Natural killer cell (primary cell): ENCODE results near the gene TMEM128. TPM values are rescaled to one million over a fixed set of nuclear protein-coding genes. Genes with fewer than 3 reads are reported as not detected.
"Not testable (repeated sequence)": the region's sequence is repeated elsewhere in the genome, so short reads cannot be mapped to it uniquely, and the experiment has no call there.

Source experiments
- ATAC-seq, 3 donors: fragments of 150-1000 bp in 2 of 3; fragments of 200-7000 bp in 1 of 3; cut with Tn5 transposase; 1 replicate in 1 of 3; 2 replicates in 2 of 3; pipeline ENCODE4 v1.10.0; 2021; ENCODE audit warnings: mild to moderate bottlenecking in 2 of 3, moderate library complexity in 2 of 3
- DNase-seq, 2 donors: peaks; one replicate each; pipeline versions ENCODE4 v3.0.0 to v3.0.0-alpha.2; 2013 to 2021; ENCODE audit warnings: mixed read lengths in 1 of 2
- H3K27ac ChIP-seq: one replicate; pipeline ENCODE4 v1.5.1; 2013; ENCODE audit warnings: mild to moderate bottlenecking, low read length
- H3K27me3 ChIP-seq: one replicate; pipeline ENCODE4 v1.6.1; 2013; ENCODE audit warnings: low read length; ENCODE audit not compliant: control insufficient read depth, insufficient read depth
- H3K36me3 ChIP-seq: one replicate; pipeline ENCODE4 v1.6.1; 2013; ENCODE audit warnings: low read length; ENCODE audit not compliant: control insufficient read depth, insufficient read depth
- H3K4me1 ChIP-seq: one replicate; pipeline ENCODE4 v1.6.1; 2013; ENCODE audit warnings: low read length; ENCODE audit not compliant: control insufficient read depth, insufficient read depth
- H3K4me3 ChIP-seq: one replicate; pipeline ENCODE4 v1.5.1; 2013; ENCODE audit warnings: low read length
- H3K9me3 ChIP-seq: one replicate; pipeline ENCODE4 v1.6.1; 2013; ENCODE audit warnings: low read length; ENCODE audit not compliant: control insufficient read depth, insufficient read depth
- H3K27ac Mint-ChIP-seq, 2 donors: one replicate each; pipeline ENCODE4 v1.8.0; 2022; ENCODE audit warnings: mild to moderate bottlenecking in 2 of 2, mixed read lengths in 2 of 2, moderate library complexity in 1 of 2
- H3K27me3 Mint-ChIP-seq, 2 donors: one replicate each; pipeline ENCODE4 v1.8.0; 2022; ENCODE audit warnings: low read depth in 2 of 2, mixed read lengths in 2 of 2
- H3K36me3 Mint-ChIP-seq: one replicate; pipeline ENCODE4 v1.8.0; 2022; ENCODE audit warnings: mixed read lengths
- H3K4me1 Mint-ChIP-seq, 2 donors: one replicate each; pipeline ENCODE4 v1.8.0; 2022; ENCODE audit warnings: mixed read lengths in 2 of 2
- H3K4me3 Mint-ChIP-seq: one replicate; pipeline ENCODE4 v1.8.0; 2022; ENCODE audit warnings: mild to moderate bottlenecking, moderate library complexity, mixed read lengths
- H3K9me3 Mint-ChIP-seq, 2 donors: one replicate each; pipeline ENCODE4 v1.8.0; 2022; ENCODE audit warnings: mixed read lengths in 2 of 2
- WGBS: methylation state at CpG from one replicate; pipeline ENCODE4 v1.1.7; 2013; ENCODE audit warnings: missing lambda C conversion rate; ENCODE audit not compliant: insufficient coverage; 5-methylcytosine and 5-hydroxymethylcytosine counted together
- intact Hi-C: fragments of 100-400 bp; cut with micrococcal nuclease; formaldehyde crosslinking; loops from one replicate; pipeline ENCODE4 v1.14.2; 2022
- total RNA-seq, 4 donors: library from RNA; stranded (reverse); fragments of 120-200 nt in 1 of 4; gene quantifications; one replicate each; pipeline versions ENCODE4 v1.2.3 to v1.2.4, GENCODE V29; 2013 to 2022
- TF ChIP-seq, protein P1 (sequence below): fragments of 200-600 bp; IDR thresholded peaks from one replicate; pipeline ENCODE4 v1.8.0; 2022; ENCODE audit warnings: antibody characterized with exemption

TMEM128 gene
- total RNA-seq, 3 donors from 2014 or later (not counting 1 experiment from before 2014, with no cell fraction given): 9.3 to 12.2 (median 11.4) TPM

DNA sequence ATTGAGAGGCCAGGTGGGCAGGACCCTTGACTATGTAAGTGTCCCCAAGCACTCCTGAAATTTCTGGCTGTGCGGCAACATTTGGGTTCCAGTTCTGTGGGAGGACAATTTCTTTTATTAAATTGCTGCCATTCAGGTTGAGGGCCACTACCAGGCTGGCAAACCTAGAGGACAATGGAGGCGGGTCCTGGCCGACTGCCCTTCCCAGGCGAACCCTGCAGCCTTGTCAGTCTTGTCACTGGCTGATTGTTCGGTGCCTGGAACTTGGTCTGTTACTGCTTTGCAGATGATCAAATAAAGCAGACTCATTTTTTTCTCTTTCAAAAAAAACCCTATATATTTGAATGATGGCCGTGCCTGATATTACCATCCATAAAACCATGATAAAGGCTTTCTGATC lies 6.6 kb upstream of the TMEM128 start:
- Mint-ChIP-seq H3K4me1 (no peaks in the 10 kb centered on the region), H3K27ac (no peak overlapping the region), H3K27me3 (peaks cover 0 to 3% of the 10 kb centered on the region in 2 donors), H3K4me3 (no peak overlapping the region), H3K36me3 (no peaks in the 10 kb centered on the region), H3K9me3 (no peaks in the 10 kb centered on the region)
- intact Hi-C loops: no loop called here
- no peak for DNase-seq
- ATAC-seq: no peak
- no peaks in the 10 kb centered on the region for H3K27me3 ChIP-seq
- TF ChIP-seq, protein P1, sequence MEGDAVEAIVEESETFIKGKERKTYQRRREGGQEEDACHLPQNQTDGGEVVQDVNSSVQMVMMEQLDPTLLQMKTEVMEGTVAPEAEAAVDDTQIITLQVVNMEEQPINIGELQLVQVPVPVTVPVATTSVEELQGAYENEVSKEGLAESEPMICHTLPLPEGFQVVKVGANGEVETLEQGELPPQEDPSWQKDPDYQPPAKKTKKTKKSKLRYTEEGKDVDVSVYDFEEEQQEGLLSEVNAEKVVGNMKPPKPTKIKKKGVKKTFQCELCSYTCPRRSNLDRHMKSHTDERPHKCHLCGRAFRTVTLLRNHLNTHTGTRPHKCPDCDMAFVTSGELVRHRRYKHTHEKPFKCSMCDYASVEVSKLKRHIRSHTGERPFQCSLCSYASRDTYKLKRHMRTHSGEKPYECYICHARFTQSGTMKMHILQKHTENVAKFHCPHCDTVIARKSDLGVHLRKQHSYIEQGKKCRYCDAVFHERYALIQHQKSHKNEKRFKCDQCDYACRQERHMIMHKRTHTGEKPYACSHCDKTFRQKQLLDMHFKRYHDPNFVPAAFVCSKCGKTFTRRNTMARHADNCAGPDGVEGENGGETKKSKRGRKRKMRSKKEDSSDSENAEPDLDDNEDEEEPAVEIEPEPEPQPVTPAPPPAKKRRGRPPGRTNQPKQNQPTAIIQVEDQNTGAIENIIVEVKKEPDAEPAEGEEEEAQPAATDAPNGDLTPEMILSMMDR: no peak
- H3K9me3 ChIP-seq: no peaks in the 10 kb centered on the region
- WGBS: 84% methylated on average over 6 of the region's 6 CpGs
- no peaks in the 10 kb centered on the region for H3K4me1 ChIP-seq
- H3K27ac ChIP-seq: no peak overlapping the region
- H3K36me3 ChIP-seq: no peaks in the 10 kb centered on the region
- no peak overlapping the region for H3K4me3 ChIP-seq

DNA sequence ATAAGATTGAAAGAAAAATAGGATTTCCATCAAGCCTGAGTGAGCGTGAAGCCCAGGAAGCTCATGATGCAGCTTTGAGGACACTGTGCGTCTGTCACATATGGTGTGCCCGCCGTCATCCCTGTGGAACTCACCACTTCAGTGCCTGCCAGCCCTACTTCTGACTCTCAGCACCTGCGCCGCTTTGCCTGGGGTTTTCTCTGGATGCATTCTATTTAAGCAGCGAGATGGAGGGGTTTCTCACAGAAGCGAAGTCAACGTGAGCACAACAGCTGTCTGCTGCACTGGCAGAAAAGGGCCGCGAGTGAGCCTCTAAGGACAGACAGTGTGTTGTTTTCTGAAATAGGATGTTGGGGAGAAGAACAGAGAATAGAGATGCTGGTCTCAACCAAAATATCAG lies 6.2 kb upstream of the TMEM128 start:
- no peak overlapping the region for H3K27ac Mint-ChIP-seq
- intact Hi-C loops: no loop called here
- WGBS: 89% methylated on average over 11 of the region's 11 CpGs
- peaks cover 0 to 3% of the 10 kb centered on the region in 2 donors for H3K27me3 Mint-ChIP-seq
- H3K9me3 Mint-ChIP-seq: no peaks in the 10 kb centered on the region
- no peaks in the 10 kb centered on the region for H3K27me3 ChIP-seq
- no peak overlapping the region for H3K27ac ChIP-seq
- H3K4me1 ChIP-seq: no peaks in the 10 kb centered on the region
- peaks cover 1 to 2% of the 10 kb centered on the region in 2 donors for H3K4me1 Mint-ChIP-seq
- no peak overlapping the region for H3K4me3 ChIP-seq
- H3K36me3 Mint-ChIP-seq: no peaks in the 10 kb centered on the region
- TF ChIP-seq, protein P1: no peak
- DNase-seq: no peak
- H3K36me3 ChIP-seq: no peaks in the 10 kb centered on the region
- ATAC-seq: no peak
- H3K9me3 ChIP-seq: no peaks in the 10 kb centered on the region
- no peak overlapping the region for H3K4me3 Mint-ChIP-seq

DNA sequence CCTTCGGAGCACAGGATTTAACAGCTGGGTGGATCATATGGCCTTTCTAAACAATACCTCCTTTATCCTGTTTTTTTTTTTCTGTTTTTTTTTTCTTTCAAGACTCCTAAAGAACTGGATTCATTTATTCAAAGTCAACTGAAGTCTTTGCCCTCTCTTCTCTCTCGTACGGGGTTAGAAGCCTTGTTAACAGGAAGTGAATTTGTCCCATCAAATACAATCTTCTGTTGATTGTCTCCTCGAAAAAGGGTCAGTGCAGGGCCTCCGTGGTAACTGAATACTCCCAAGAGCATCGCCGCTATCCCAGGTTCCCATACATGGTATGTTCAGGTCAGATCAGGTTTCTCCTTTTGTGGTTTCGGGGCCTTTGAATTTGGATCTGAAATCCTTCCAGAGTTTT lies 1.8 kb upstream of the TMEM128 start:
- Mint-ChIP-seq H3K36me3 (no peaks in the 10 kb centered on the region), H3K27me3 (peaks cover 0 to 3% of the 10 kb centered on the region in 2 donors), H3K27ac (peak overlapping the region in 1 of 2 donors; percentile 60), H3K9me3 (no peaks in the 10 kb centered on the region), H3K4me3 (peak overlapping the region; percentile 26), H3K4me1 (peaks cover 21 to 30% of the 10 kb centered on the region in 2 donors)
- Histone ChIP-seq H3K4me1 (peaks cover 12% of the 10 kb centered on the region), H3K4me3 (no peak overlapping the region), H3K9me3 (no peaks in the 10 kb centered on the region), H3K27ac (no peak overlapping the region), H3K27me3 (no peaks in the 10 kb centered on the region), H3K36me3 (peaks cover 5% of the 10 kb centered on the region)
- intact Hi-C loops: no loop called here
- ATAC-seq (no peak), DNase-seq (no peak)
- WGBS: 96% methylated on average over 8 of the region's 8 CpGs
- TF ChIP-seq, protein P1: no peak

DNA sequence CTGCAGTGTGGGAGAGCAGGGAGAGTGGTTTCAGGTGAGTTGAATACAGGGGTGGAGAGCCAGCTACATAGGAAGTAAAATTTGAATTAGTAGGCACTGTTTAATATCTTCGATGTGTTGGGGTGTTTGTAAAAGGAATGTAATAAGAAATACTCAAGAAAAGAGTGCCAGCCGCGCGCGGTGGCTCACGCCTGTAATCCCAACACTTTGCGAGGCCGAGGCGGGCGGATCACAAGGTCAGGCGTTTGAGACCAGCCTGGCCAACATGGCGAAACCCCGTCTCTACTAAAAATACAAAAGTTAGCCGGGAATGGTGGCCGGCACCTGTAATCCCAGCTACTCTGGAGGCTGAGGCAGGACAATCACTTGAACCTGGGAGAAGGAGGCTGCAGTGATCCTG lies 1.3 kb upstream of the TMEM128 start:
- intact Hi-C loops: not testable (repeated sequence)

More for the DNA sequence above, 1.3 kb upstream of the TMEM128 start:
- not testable (repeated sequence) for H3K36me3 ChIP-seq, H3K27me3 Mint-ChIP-seq, H3K4me3 ChIP-seq, DNase-seq, H3K4me3 Mint-ChIP-seq, H3K27me3 ChIP-seq, ATAC-seq, H3K36me3 Mint-ChIP-seq, H3K27ac ChIP-seq, H3K9me3 ChIP-seq, H3K9me3 Mint-ChIP-seq
- peaks cover 21 to 30% of the 10 kb centered on the region in 2 donors for H3K4me1 Mint-ChIP-seq
- peaks cover 12% of the 10 kb centered on the region for H3K4me1 ChIP-seq
- peak overlapping the region; percentile 99 for H3K27ac Mint-ChIP-seq
- 96% methylated on average over 15 of the region's 15 CpGs for WGBS
